Testis (tissue), 2 donors: ENCODE measurements around the gene SMIM24.

Experiments used
- CTCF ChIP-seq, 3 experiments: fragments of 450-650 bp in 2 of 3; fragments of 200-600 bp in 1 of 3; sonication (generic) in 1 of 3; IDR thresholded peaks; one replicate each; pipeline ENCODE4 v1.5.1; 2016 to 2019; ENCODE audit warnings: antibody characterized with exemption in 3 of 3, mild to moderate bottlenecking in 2 of 3, moderate library complexity in 1 of 3
- POLR2A ChIP-seq: fragments of 450-650 bp; IDR thresholded peaks from one replicate; pipeline ENCODE4 v1.6.1; 2017; ENCODE audit warnings: antibody characterized with exemption, mild to moderate bottlenecking, moderate library complexity

GRCh38 chr19:3467437-3468198 is 12.7 kb downstream of the SMIM24 start:
- TF ChIP-seq POLR2A (no peak), CTCF (IDR thresholded peaks at IDR 0.05) (no peak)
